ENCODE data around the gene FAM83C.

The FAM83C gene

DNA sequence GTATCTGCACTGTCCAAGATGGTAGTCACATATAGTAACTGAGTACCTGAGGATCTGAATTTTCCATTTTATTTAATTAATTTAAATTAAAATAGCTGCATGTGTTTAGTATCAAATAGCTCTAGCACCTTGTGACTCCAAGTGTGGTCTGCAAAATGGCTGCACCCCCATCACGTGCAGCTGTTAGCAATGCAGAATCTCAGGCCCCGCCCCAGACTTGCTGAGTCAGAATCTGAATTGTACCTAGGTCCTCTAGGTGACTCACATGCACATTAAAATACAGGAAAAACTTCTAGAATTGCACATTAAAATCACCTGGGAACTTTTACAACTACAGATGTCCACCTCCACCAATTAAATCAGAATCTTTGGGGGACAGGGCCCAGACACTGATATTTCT is 19.2 kb upstream of the FAM83C start:
- no peak overlapping the region for H3K4me3 ChIP-seq (replicated peaks; ENCODE audit: low read depth, low read length)
- TF ChIP-seq CTCF (IDR thresholded peaks at IDR 0.05; ENCODE audit: low read length, missing control alignments), result no peak
- DNase-seq (ENCODE audit: low read depth), result no peak

- no peak overlapping the region for H3K4me3 ChIP-seq (replicated peaks; ENCODE audit: low read depth, low read length)
- no peak for TF ChIP-seq CTCF (IDR thresholded peaks at IDR 0.05; ENCODE audit: low read length, missing control alignments)
- DNase-seq (ENCODE audit: low read depth), result peak; percentile 69
Measured at GRCh38 chr20:35307666-35308653, 15.7 kb upstream of the FAM83C start.

DNA sequence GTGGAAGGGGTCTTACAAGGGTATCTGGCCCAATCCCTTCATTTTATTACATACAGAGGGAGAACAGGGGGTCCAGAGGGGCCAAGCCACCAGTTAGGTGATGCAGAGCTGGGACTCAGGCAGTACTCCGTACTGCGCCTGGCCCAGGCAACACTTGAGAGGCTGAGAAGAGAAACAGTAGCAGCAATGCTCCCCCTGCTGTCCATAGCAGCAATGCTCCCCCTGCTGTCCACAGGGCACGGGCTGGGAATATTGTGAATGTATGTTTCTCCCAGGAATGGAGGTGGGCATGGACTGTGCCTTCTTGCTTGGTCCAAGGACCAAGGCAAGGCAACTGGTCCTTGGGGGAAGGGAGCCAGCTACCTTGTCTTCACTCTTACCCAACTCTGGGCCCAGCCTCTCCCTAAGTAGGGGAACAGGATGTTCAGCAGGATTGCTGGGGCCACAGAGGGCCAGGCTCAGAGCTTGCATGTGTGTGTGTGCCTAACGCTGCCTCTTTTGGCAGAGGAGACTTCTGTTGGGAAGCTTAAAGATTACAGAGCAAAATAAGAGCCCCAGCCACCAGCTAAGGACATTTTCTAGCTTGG is 14.8 kb upstream of the FAM83C start:
- H3K4me3 ChIP-seq (replicated peaks; ENCODE audit: low read depth, low read length), result no peak overlapping the region
- TF ChIP-seq CTCF (IDR thresholded peaks at IDR 0.05; ENCODE audit: low read length, missing control alignments), result peak; percentile 95
- DNase-seq (ENCODE audit: low read depth), result peak; percentile 87

- peak; percentile 98 for DNase-seq (ENCODE audit: low read depth)
- TF ChIP-seq CTCF (IDR thresholded peaks at IDR 0.05; ENCODE audit: low read length, missing control alignments), result no peak
- no peak overlapping the region for H3K4me3 ChIP-seq (replicated peaks; ENCODE audit: low read depth, low read length)
Measured at GRCh38 chr20:35305682-35306556, 13.7 kb upstream of the FAM83C start.

DNA sequence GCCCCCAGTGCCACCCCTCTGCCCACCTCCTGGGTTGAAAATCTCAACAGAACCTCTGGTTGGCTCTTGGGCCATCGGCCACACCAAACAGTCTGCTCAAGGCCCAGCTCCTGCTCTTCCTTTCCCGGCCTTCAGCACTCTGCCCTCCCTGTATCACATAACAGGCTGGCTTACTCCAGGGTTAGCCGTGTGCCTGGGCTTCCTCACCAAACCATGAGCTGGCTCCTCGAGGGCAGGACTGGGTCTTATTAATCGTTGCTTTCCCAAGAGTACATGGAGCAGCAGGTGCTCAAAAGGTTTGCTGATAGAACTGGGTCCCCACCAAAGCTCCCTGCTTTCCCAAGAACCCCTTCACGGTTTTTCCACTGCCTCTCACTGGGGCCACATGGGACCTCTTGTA is 12.7 kb upstream of the FAM83C start:
- DNase-seq (ENCODE audit: low read depth), result no peak
- no peak for TF ChIP-seq CTCF (IDR thresholded peaks at IDR 0.05; ENCODE audit: low read length, missing control alignments)
- H3K4me3 ChIP-seq (replicated peaks; ENCODE audit: low read depth, low read length), result no peak overlapping the region

GRCh38 chr20:35303735-35304491 is 11.7 kb upstream of the FAM83C start:
- peak; percentile 94 for DNase-seq (ENCODE audit: low read depth)

More at GRCh38 chr20:35303735-35304491, 11.7 kb upstream of the FAM83C start:
- TF ChIP-seq CTCF (IDR thresholded peaks at IDR 0.05; ENCODE audit: low read length, missing control alignments), result peak; percentile 91
- no peak overlapping the region for H3K4me3 ChIP-seq (replicated peaks; ENCODE audit: low read depth, low read length)

Measured in fibroblast of pulmonary artery (primary cell).